GM10248 (cell line): ENCODE data around the gene CEP295NL.
"Not testable (repeated sequence)": the region's sequence is repeated elsewhere in the genome, so short reads cannot be mapped to it uniquely, and the experiment has no call there.

Experiments used
- CTCF ChIA-PET: fragments of 300-600 bp; sonication (Branson Sonifier 250); formaldehyde crosslinking; extraction: SDS; loops from one replicate; lab custom pipeline; 2021; ENCODE audit warnings: antibody characterized with exemption; lab: Yijun Ruan, JAX
- POLR2A ChIA-PET: fragments of 350-650 bp; sonication (Branson Sonifier 250); formaldehyde crosslinking; extraction: SDS; loops from one replicate; lab custom pipeline; 2020; ENCODE audit warnings: antibody characterized with exemption; lab: Yijun Ruan, JAX
- DNase-seq: peaks from one replicate; pipeline ENCODE4 v3.0.0; 2012; ENCODE audit errors: extremely low spot score
- CTCF ChIP-seq: IDR thresholded peaks from 2 replicates; pipeline ENCODE4 v1.5.1; 2012; ENCODE audit warnings: mild to moderate bottlenecking, low read depth; ENCODE audit errors: extremely low read depth, missing control alignments, control extremely low read depth

Gene CEP295NL

GRCh38 chr17:78905541-78905940, 2.5 kb upstream of the CEP295NL start:
- POLR2A ChIA-PET = no interaction called here
- DNase-seq = no peak
- CTCF ChIA-PET = no interaction called here

GRCh38 chr17:78905116-78905515, 2.1 kb upstream of the CEP295NL start:
- ChIA-PET POLR2A (no interaction called here), CTCF (no interaction called here)
- no peak for TF ChIP-seq CTCF
- DNase-seq = no peak

More at GRCh38 chr17:78905541-78905940, 2.5 kb upstream of the CEP295NL start:
- no peak for TF ChIP-seq CTCF

GRCh38 chr17:78904371-78904770, 1.4 kb upstream of the CEP295NL start:
- ChIA-PET POLR2A (interaction anchor here (0.6 kb wide), 1 partner anchor 95 kb away, joined by 11 read pairs; no protein-coding TSS in a partner anchor), CTCF (no interaction called here)
- TF ChIP-seq CTCF = no peak
- DNase-seq = no peak

GRCh38 chr17:78902231-78902630, 770 bp downstream of the CEP295NL start:
- CTCF ChIA-PET = interaction anchor here (1.1 to 1.6 kb wide), 2 partner anchors 37 to 50 kb away, joined by 3 read pairs; no protein-coding TSS in a partner anchor
- POLR2A ChIA-PET, DNase-seq: not testable (repeated sequence)

- POLR2A ChIA-PET = no interaction called here
Observed at GRCh38 chr17:78901806-78902205, 1.2 kb downstream of the CEP295NL start.

GRCh38 chr17:78900816-78901215, 2.2 kb downstream of the CEP295NL start:
- POLR2A ChIA-PET = no interaction called here
- CTCF ChIA-PET = interaction anchor here (0.7 to 1.3 kb wide), 2 partner anchors 11 to 141 kb away, joined by 3 read pairs; no protein-coding TSS in a partner anchor
- DNase-seq = no peak
- TF ChIP-seq CTCF = no peak

More at GRCh38 chr17:78901806-78902205, 1.2 kb downstream of the CEP295NL start:
- CTCF ChIA-PET = interaction anchor here (1.1 kb wide), 1 partner anchor 49 kb away, joined by 3 read pairs; no protein-coding TSS in a partner anchor
- no peak for DNase-seq
- no peak for TF ChIP-seq CTCF

- DNase-seq = no peak
- ChIA-PET CTCF (interaction anchor here (0.5 to 1.3 kb wide), 3 partner anchors 23 to 143 kb away, joined by 3 to 4 read pairs (median 3); no protein-coding TSS in a partner anchor), POLR2A (no interaction called here)
- TF ChIP-seq CTCF = no peak
Observed at GRCh38 chr17:78899361-78900260, 3.4 kb downstream of the CEP295NL start.
